CD4-positive, alpha-beta T cell (primary cell): Measurements from ENCODE around the gene PLS3. TPM values are rescaled to one million over a fixed set of nuclear protein-coding genes. Genes with fewer than 3 reads are reported as not detected.

ENCODE experiments used
- ATAC-seq: fragments of 200-7000 bp; cut with Tn5 transposase; one replicate; pipeline ENCODE4 v1.10.0; 2022; ENCODE audit warnings: mild to moderate bottlenecking; ENCODE audit not compliant: poor library complexity
- CTCF ChIA-PET: fragments of 350-600 bp; sonication (Branson Sonifier 250); formaldehyde crosslinking; loops from one replicate; lab custom pipeline; 2021; ENCODE audit warnings: antibody characterized with exemption, inconsistent platforms; lab: Charles Lee
- POLR2A ChIA-PET: fragments of 350-600 bp; sonication (Branson Sonifier 250); formaldehyde crosslinking; loops from one replicate; lab custom pipeline; 2021; ENCODE audit warnings: antibody characterized with exemption, inconsistent platforms; lab: Charles Lee
- DNase-seq, 14 experiments: peaks; one replicate each; pipeline ENCODE4 v3.0.0-alpha.2; 2013 to 2020; ENCODE audit warnings: mixed read lengths in 2 of 14
- H3K27ac ChIP-seq, 2 donors: one replicate each; pipeline versions ENCODE4 v1.5.1 to v1.7.0; 2013; ENCODE audit warnings: low read length in 2 of 2, low read depth in 1 of 2, mild to moderate bottlenecking in 1 of 2
- H3K27me3 ChIP-seq, 2 experiments: 1 replicate in 1 of 2; 2 replicates in 1 of 2; pipeline versions ENCODE4 v1.6.1 to v1.7.0; 2013; ENCODE audit warnings: low read length in 2 of 2, control low read depth in 1 of 2, mild to moderate bottlenecking in 1 of 2, moderate library complexity in 1 of 2; ENCODE audit not compliant: insufficient read depth in 2 of 2, control insufficient read depth in 1 of 2
- H3K36me3 ChIP-seq: one replicate; pipeline ENCODE4 v1.6.1; 2013; ENCODE audit warnings: low read length, control low read depth; ENCODE audit not compliant: insufficient read depth
- H3K4me1 ChIP-seq: one replicate; pipeline ENCODE4 v1.6.1; 2013; ENCODE audit warnings: low read length, control low read depth; ENCODE audit not compliant: insufficient read depth
- H3K4me3 ChIP-seq: one replicate; pipeline ENCODE4 v1.5.1; 2013; ENCODE audit warnings: mild to moderate bottlenecking, low read length, moderate library complexity
- H3K9me3 ChIP-seq, 2 experiments: 1 replicate in 1 of 2; 2 replicates in 1 of 2; pipeline versions ENCODE4 v1.6.1 to v1.7.0; 2013; ENCODE audit warnings: low read length in 2 of 2, mild to moderate bottlenecking in 2 of 2, control low read depth in 1 of 2, moderate library complexity in 1 of 2; ENCODE audit not compliant: control insufficient read depth in 1 of 2, insufficient read depth in 1 of 2
- H3K27ac Mint-ChIP-seq: one replicate; pipeline ENCODE4 v1.8.0; 2020; ENCODE audit warnings: mixed read lengths
- H3K27me3 Mint-ChIP-seq: one replicate; pipeline ENCODE4 v1.8.0; 2021; ENCODE audit warnings: mixed read lengths
- H3K36me3 Mint-ChIP-seq: one replicate; pipeline ENCODE4 v1.8.0; 2021; ENCODE audit warnings: low read depth, mixed read lengths
- H3K4me1 Mint-ChIP-seq: one replicate; pipeline ENCODE4 v1.8.0; 2021; ENCODE audit warnings: low read depth, mixed read lengths
- H3K4me3 Mint-ChIP-seq: one replicate; pipeline ENCODE4 v1.8.0; 2020; ENCODE audit warnings: mild to moderate bottlenecking, mixed read lengths
- H3K9me3 Mint-ChIP-seq: one replicate; pipeline ENCODE4 v1.8.0; 2020; ENCODE audit warnings: mixed read lengths
- intact Hi-C, 2 experiments: fragments of 100-400 bp; cut with DNase I in 1 of 2; cut with micrococcal nuclease in 1 of 2; formaldehyde crosslinking; loops; one replicate each; pipeline versions ENCODE4 v1.15.1 to v1.9.0; 2023 to 2025; cut with DNase I, micrococcal nuclease
- total RNA-seq, 174 experiments: library from RNA in 2 of 174; stranded (reverse) in 2 of 174; gene quantifications; one replicate each; pipeline ENCODE4 v1.2.3 and lab custom pipeline; 2021 to 2026
- TF ChIP-seq, protein P1 (sequence below): fragments of 200-600 bp; IDR thresholded peaks from one replicate; pipeline ENCODE4 v1.8.0; 2022; ENCODE audit warnings: antibody characterized with exemption, mild to moderate bottlenecking

Gene PLS3
- total RNA-seq, 2 experiments from 2014 or later = 0.45 TPM; not detected in 1

DNA sequence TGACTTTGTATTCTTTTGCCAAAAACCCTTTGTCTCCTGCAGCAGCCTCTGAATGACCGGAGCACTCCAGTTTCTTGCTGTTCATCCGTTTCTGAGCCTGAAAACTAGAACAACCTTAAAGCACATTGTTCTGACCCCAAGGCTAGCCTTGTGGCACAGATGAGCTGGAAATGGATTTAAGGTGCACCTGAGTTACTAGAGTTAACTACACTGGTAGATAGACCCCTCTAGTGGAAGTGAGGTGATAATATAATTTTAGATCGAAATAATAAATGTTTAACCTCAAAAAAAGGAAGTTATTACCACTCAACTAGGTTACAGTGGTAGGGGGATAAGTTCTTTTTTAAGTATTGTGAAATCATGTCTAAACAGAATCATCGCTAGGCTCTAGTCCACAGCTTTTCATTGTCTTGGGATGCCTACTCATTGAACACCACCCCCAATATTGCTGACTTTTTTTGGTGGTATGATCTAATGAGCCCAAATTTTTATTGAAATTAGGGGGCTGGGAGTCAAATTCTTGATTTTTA is 2.7 kb downstream of the PLS3 start:
- POLR2A ChIA-PET = no interaction called here
- no peak overlapping the region for H3K27ac Mint-ChIP-seq
- Histone ChIP-seq H3K4me1 (peaks cover 5% of the 10 kb centered on the region), H3K36me3 (no peaks in the 10 kb centered on the region), H3K4me3 (no peak overlapping the region), H3K27me3 (peaks cover 9 to 23% of the 10 kb centered on the region in 2 experiments), H3K9me3 (peaks cover 0 to 6% of the 10 kb centered on the region in 2 experiments), H3K27ac (no peak overlapping the region)
- H3K9me3 Mint-ChIP-seq = no peaks in the 10 kb centered on the region
- peaks cover 12% of the 10 kb centered on the region for H3K27me3 Mint-ChIP-seq
- CTCF ChIA-PET = no interaction called here
- ATAC-seq (no peak), DNase-seq (no peak)
- TF ChIP-seq, protein P1, sequence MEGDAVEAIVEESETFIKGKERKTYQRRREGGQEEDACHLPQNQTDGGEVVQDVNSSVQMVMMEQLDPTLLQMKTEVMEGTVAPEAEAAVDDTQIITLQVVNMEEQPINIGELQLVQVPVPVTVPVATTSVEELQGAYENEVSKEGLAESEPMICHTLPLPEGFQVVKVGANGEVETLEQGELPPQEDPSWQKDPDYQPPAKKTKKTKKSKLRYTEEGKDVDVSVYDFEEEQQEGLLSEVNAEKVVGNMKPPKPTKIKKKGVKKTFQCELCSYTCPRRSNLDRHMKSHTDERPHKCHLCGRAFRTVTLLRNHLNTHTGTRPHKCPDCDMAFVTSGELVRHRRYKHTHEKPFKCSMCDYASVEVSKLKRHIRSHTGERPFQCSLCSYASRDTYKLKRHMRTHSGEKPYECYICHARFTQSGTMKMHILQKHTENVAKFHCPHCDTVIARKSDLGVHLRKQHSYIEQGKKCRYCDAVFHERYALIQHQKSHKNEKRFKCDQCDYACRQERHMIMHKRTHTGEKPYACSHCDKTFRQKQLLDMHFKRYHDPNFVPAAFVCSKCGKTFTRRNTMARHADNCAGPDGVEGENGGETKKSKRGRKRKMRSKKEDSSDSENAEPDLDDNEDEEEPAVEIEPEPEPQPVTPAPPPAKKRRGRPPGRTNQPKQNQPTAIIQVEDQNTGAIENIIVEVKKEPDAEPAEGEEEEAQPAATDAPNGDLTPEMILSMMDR = no peak
- no peak overlapping the region for H3K4me3 Mint-ChIP-seq
- no peaks in the 10 kb centered on the region for H3K36me3 Mint-ChIP-seq
- intact Hi-C loops = no loop called here
- no peaks in the 10 kb centered on the region for H3K4me1 Mint-ChIP-seq

DNA sequence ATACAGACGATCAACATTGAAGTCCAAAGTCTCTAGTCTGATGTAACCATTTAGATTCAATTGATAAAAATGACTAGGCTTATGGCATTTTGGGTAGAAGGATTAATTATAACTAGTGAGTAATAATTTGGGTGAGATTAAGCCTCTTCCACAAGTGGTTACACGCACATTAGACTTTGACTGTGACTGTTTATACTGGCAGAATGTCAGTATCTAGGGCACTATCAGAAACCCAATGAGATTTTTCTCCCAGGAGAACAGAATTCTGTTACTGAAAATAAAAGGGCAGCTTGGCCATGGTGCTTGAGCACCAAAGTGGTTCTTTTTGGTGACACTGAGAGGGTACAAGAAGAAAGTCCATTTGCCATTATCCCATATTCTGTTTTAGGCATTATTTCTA is 3.3 kb downstream of the PLS3 start:
- intact Hi-C loops = no loop called here
- H3K9me3 Mint-ChIP-seq = no peaks in the 10 kb centered on the region
- ATAC-seq (no peak), DNase-seq (no peak)
- peaks cover 0 to 6% of the 10 kb centered on the region in 2 experiments for H3K9me3 ChIP-seq
- H3K4me1 ChIP-seq = peaks cover 5% of the 10 kb centered on the region
- no peak overlapping the region for H3K4me3 Mint-ChIP-seq
- no peak overlapping the region for H3K4me3 ChIP-seq
- POLR2A ChIA-PET = no interaction called here
- no peak overlapping the region for H3K27ac Mint-ChIP-seq
- H3K4me1 Mint-ChIP-seq = no peaks in the 10 kb centered on the region
- H3K36me3 ChIP-seq = no peaks in the 10 kb centered on the region
- peaks cover 9 to 23% of the 10 kb centered on the region in 2 experiments for H3K27me3 ChIP-seq
- CTCF ChIA-PET = no interaction called here
- TF ChIP-seq, protein P1 = no peak
- H3K36me3 Mint-ChIP-seq = no peaks in the 10 kb centered on the region
- H3K27ac ChIP-seq = no peak overlapping the region
- H3K27me3 Mint-ChIP-seq = peaks cover 12% of the 10 kb centered on the region

DNA sequence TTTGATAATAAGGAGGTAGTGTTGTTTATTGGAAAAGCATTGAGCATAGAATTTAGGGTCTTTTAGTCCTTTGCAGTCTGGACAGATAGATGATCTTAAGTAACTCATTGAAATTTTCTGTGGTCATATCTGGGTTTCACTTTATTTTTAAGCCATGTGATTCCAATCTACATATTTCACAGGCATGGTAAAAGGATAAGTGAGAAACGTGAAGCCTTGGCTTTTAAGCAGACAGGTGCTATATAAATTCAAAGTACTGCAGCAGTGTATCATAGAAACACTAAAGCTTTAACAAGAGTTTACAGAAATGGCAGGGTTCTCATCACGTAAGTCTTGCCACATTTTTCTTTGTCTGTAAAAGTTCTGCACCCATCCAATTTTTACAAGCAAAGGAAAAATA is 4.9 kb downstream of the PLS3 start:
- peaks cover 0 to 6% of the 10 kb centered on the region in 2 experiments for H3K9me3 ChIP-seq
- no peak for ATAC-seq
- no peak for DNase-seq
- TF ChIP-seq, protein P1 = no peak
- peaks cover 5% of the 10 kb centered on the region for H3K4me1 ChIP-seq
- Mint-ChIP-seq H3K9me3 (no peaks in the 10 kb centered on the region), H3K27ac (no peak overlapping the region), H3K27me3 (peaks cover 8% of the 10 kb centered on the region), H3K36me3 (no peaks in the 10 kb centered on the region), H3K4me3 (no peak overlapping the region), H3K4me1 (no peaks in the 10 kb centered on the region)
- peaks cover 4 to 18% of the 10 kb centered on the region in 2 experiments for H3K27me3 ChIP-seq
- no peak overlapping the region for H3K4me3 ChIP-seq
- intact Hi-C loops = no loop called here
- ChIA-PET POLR2A (no interaction called here), CTCF (no interaction called here)
- H3K36me3 ChIP-seq = no peaks in the 10 kb centered on the region
- H3K27ac ChIP-seq = no peak overlapping the region
